Measurements from ENCODE around the gene IRS2. TPM values are rescaled to one million over a fixed set of nuclear protein-coding genes. Genes with fewer than 3 reads are reported as not detected.

Gene IRS2
- total and polyA plus RNA-seq, 4 donors = 4.0 to 9.1 (median 6.7) TPM

- 14% methylated on average over 7 of the region's 7 CpGs for WGBS
- H3K9me3 ChIP-seq (ENCODE audit: control insufficient read depth in 4 of 4, low read length in 3 of 4) = no peaks in the 10 kb centered on the region
- H3K4me3 ChIP-seq (ENCODE audit: low read depth in 1 of 3, low read length in 3 of 3) = peak overlapping the region in 1 of 3 donors; percentile 4
- H3K27ac ChIP-seq (ENCODE audit: low read depth in 1 of 2, low read length in 2 of 2) = peak overlapping the region; percentile 68 to 78
- H3K4me1 ChIP-seq (ENCODE audit: control insufficient read depth in 4 of 4, insufficient read depth in 4 of 4, low read length in 3 of 4) = peaks cover 8 to 26% (median 21%) of the 10 kb centered on the region in 4 donors
- no peaks in the 10 kb centered on the region for H3K27me3 ChIP-seq (ENCODE audit: control insufficient read depth in 4 of 4, insufficient read depth in 4 of 4, low read length in 3 of 4)
- peak overlapping the region; percentile 3 to 65 for H3K9ac ChIP-seq (ENCODE audit: low read depth in 1 of 2, low read length in 2 of 2)
- no peak for DNase-seq (ENCODE audit: low spot score)
- TF ChIP-seq ZBTB33 (IDR thresholded peaks at IDR 0.05) (no peak), JUND (IDR thresholded peaks at IDR 0.05) (no peak), HNF4G (IDR thresholded peaks at IDR 0.05) (no peak), HNF4A (conservative IDR thresholded peaks at IDR 0.05) (peak in 1 of 2 donors; percentile 11), YY1 (IDR thresholded peaks at IDR 0.05) (no peak), FOXA1 (IDR thresholded peaks at IDR 0.05) (peak; percentile 10), NR2F2 (IDR thresholded peaks at IDR 0.05) (no peak), RXRA (IDR thresholded peaks at IDR 0.05) (peak; percentile 19 to 24), REST (IDR thresholded peaks at IDR 0.05) (no peak), TAF1 (conservative IDR thresholded peaks at IDR 0.05) (no peak), GABPA (IDR thresholded peaks at IDR 0.05 in 1 of 2, conservative IDR thresholded peaks at IDR 0.05 in 1 of 2) (no peak), ATF3 (IDR thresholded peaks at IDR 0.05) (no peak), CTCF (IDR thresholded peaks at IDR 0.05; ENCODE audit: low read depth, low read length, missing input control) (peak; percentile 42), RAD21 (IDR thresholded peaks at IDR 0.05) (peak; percentile 79 to 83), SP1 (IDR thresholded peaks at IDR 0.05) (peak; percentile 12), FOXA2 (IDR thresholded peaks at IDR 0.05) (no peak), MAX (IDR thresholded peaks at IDR 0.05) (no peak), EGR1 (IDR thresholded peaks at IDR 0.05; ENCODE audit: low read depth in 2 of 2) (no peak)
- H3K36me3 ChIP-seq (ENCODE audit: control insufficient read depth in 4 of 4, insufficient read depth in 3 of 4, low read depth in 1 of 4, low read length in 3 of 4) = no peaks in the 10 kb centered on the region
Measured at GRCh38 chr13:109790942-109791605, 4.7 kb upstream of the IRS2 start.
